HepG2 (cell line): ENCODE measurements around the gene SDR39U1. TPM values are rescaled to one million over a fixed set of nuclear protein-coding genes. Genes with fewer than 3 reads are reported as not detected.

Experiments
- AHDC1 ChIP-seq: sonication (generic); formaldehyde crosslinking; IDR thresholded peaks from 2 replicates; pipeline ENCODE4 v1.5.1; 2020; ENCODE audit warnings: mild to moderate bottlenecking, missing genetic modification reagents, borderline replicate concordance
- GPN1 ChIP-seq: sonication (generic); formaldehyde crosslinking; IDR thresholded peaks from 2 replicates; pipeline ENCODE4 v1.5.1; 2020; ENCODE audit warnings: missing genetic modification reagents, borderline replicate concordance
- HMGXB3 ChIP-seq: sonication (generic); formaldehyde crosslinking; IDR thresholded peaks from 2 replicates; pipeline ENCODE4 v1.4.0; 2020; ENCODE audit warnings: missing genetic modification reagents, borderline replicate concordance
- PAWR ChIP-seq: sonication (generic); formaldehyde crosslinking; IDR thresholded peaks from 2 replicates; pipeline ENCODE4 v1.4.0; 2020; ENCODE audit warnings: missing genetic modification reagents, mild to moderate bottlenecking, borderline replicate concordance
- RFXANK ChIP-seq: IDR thresholded peaks from 2 replicates; pipeline ENCODE4 v1.6.1; 2016
- SIN3B ChIP-seq: fragments of 150-350 bp; IDR thresholded peaks from 2 replicates; pipeline ENCODE4 v1.6.1; 2014; ENCODE audit warnings: low read length
- SMC3 ChIP-seq: IDR thresholded peaks from 2 replicates; pipeline ENCODE4 v1.6.1; 2011; ENCODE audit warnings: low read length, improper control_type of control experiment
- SRSF1 ChIP-seq: fragments of 200-400 bp; formaldehyde crosslinking; optimal IDR thresholded peaks from 2 replicates; pipeline ENCODE3; 2017; ENCODE audit warnings: mild to moderate bottlenecking, low read depth, low read length, moderate library complexity
- ZNF18 ChIP-seq: sonication (generic); formaldehyde crosslinking; IDR thresholded peaks from 2 replicates; pipeline ENCODE4 v1.8.0; 2022; ENCODE audit warnings: mild to moderate bottlenecking, missing genetic modification reagents; ENCODE audit not compliant: insufficient replicate concordance
- ZNF33B ChIP-seq: sonication (generic); formaldehyde crosslinking; IDR thresholded peaks from 2 replicates; pipeline ENCODE4 v1.5.1; 2020; ENCODE audit warnings: mild to moderate bottlenecking, missing genetic modification reagents
- ZNF557 ChIP-seq: sonication (generic); formaldehyde crosslinking; IDR thresholded peaks from 2 replicates; pipeline ENCODE4 v1.4.0; 2020; ENCODE audit warnings: missing genetic modification reagents
- ZNF577 ChIP-seq: sonication (generic); formaldehyde crosslinking; IDR thresholded peaks from 2 replicates; pipeline ENCODE4 v1.4.0; 2020; ENCODE audit warnings: mild to moderate bottlenecking, low read depth, missing genetic modification reagents, borderline replicate concordance
- ZNF740 ChIP-seq: sonication (generic); formaldehyde crosslinking; IDR thresholded peaks from 2 replicates; pipeline ENCODE4 v1.4.0; 2020; ENCODE audit warnings: missing genetic modification reagents
- polyA plus RNA-seq, 8 experiments: library from polyadenylated mRNA; depleted of rRNA in 3 of 8; stranded (reverse) in 7 of 8; unstranded in 1 of 8; fragments of >200 nt; fragmentation: Illumina TruSeq in 4 of 8; extraction: Trizol in 4 of 8; gene quantifications; 2 replicates each; pipeline versions ENCODE4 v1.2.1 to v1.2.3, GENCODE V29; 2011 to 2016; ENCODE audit warnings: low read depth in 4 of 8, missing spikeins in 1 of 8, mixed read lengths in 1 of 8; ENCODE audit not compliant: insufficient read depth in 1 of 8
- total RNA-seq, 5 experiments: library from RNA; depleted of rRNA; stranded (reverse); fragments of >200 nt; fragmentation: Illumina TruSeq; extraction: Trizol; gene quantifications; 2 replicates each; pipeline ENCODE4 v1.2.3, GENCODE V29; 2016; ENCODE audit warnings: low read depth in 1 of 5
- TF ChIP-seq, protein P1 (sequence below): sonication (generic); formaldehyde crosslinking; IDR thresholded peaks from 2 replicates; pipeline ENCODE4 v1.4.0; 2020; ENCODE audit warnings: mild to moderate bottlenecking, missing genetic modification reagents
- TF ChIP-seq, protein P2 (sequence below): sonication (generic); formaldehyde crosslinking; IDR thresholded peaks from 2 replicates; pipeline ENCODE4 v1.4.0; 2020; ENCODE audit warnings: missing genetic modification reagents

SDR39U1 gene
- total and polyA plus RNA-seq, 2 of the 13 experiments (the other 11 are each of a cell fraction or from before 2014, with no cell fraction given): 34.4 to 129 TPM

- TF ChIP-seq HMGXB3 (CRISPR knock-in tag) (peak; percentile 73; the same call in 1 of the 2 replicates), ZNF577 (CRISPR knock-in tag) (no peak), PAWR (CRISPR knock-in tag) (peak; percentile 91; the same call in 1 of the 2 replicates), ZNF18 (CRISPR knock-in tag) (no peak), ZNF740 (CRISPR knock-in tag) (peak; percentile 90), ZNF33B (no peak), ZNF557 (CRISPR knock-in tag) (no peak), SMC3 (peak; percentile 93), SRSF1 (no peak), AHDC1 (CRISPR knock-in tag) (no peak), RFXANK (CRISPR knock-in tag) (no peak), SIN3B (peak; percentile 74; the same call in 1 of the 2 replicates), GPN1 (CRISPR knock-in tag) (no peak; the same call in 1 of the 2 replicates)
- TF ChIP-seq, protein P1, sequence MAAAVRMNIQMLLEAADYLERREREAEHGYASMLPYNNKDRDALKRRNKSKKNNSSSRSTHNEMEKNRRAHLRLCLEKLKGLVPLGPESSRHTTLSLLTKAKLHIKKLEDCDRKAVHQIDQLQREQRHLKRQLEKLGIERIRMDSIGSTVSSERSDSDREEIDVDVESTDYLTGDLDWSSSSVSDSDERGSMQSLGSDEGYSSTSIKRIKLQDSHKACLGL (CRISPR knock-in tag): no peak
- TF ChIP-seq, protein P2, sequence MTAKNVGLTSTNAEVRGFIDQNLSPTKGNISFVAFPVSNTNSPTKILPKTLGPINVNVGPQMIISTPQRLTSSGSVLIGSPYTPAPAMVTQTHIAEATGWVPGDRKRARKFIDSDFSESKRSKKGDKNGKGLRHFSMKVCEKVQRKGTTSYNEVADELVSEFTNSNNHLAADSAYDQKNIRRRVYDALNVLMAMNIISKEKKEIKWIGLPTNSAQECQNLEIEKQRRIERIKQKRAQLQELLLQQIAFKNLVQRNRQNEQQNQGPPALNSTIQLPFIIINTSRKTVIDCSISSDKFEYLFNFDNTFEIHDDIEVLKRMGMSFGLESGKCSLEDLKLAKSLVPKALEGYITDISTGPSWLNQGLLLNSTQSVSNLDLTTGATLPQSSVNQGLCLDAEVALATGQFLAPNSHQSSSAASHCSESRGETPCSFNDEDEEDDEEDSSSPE (CRISPR knock-in tag): peak; percentile 26; the same call in 1 of the 2 replicates
Measured at GRCh38 chr14:24431569-24432258, 10.9 kb downstream of the SDR39U1 start (continued).
